Measurements from ENCODE around the gene KAT5. TPM values are rescaled to one million over a fixed set of nuclear protein-coding genes. Genes with fewer than 3 reads are reported as not detected.

The KAT5 gene
- total and polyA plus RNA-seq, 2 of the 4 experiments (the other 2 are of a cell fraction), result 33.3 to 34.2 TPM

DNA sequence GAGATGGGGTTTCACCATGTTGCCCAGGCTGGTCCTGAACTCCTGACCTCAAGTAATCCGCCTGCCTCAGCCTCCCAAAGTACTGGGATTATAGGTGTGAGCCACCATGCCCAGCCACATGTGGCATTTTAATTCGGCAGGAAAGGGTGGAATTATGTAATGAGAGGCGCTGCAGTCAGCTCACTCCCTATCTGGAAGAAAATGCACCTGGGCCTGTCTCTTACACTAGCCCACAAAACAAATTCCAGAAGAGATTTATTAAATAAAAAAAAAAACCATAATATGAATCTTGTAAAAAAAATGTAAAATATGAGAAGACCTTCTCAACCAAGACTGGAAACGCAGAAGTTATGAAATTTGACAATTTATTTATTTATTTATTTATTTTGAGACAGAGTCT lies 8.2 kb upstream of the KAT5 start:
- no peak overlapping the region for H3K27ac ChIP-seq (ENCODE audit: insufficient read depth, low read length)
- no TSS peak for BruUV-seq (replicated peaks)
- H3K9ac ChIP-seq (ENCODE audit: low read depth, low read length), result no peak overlapping the region
- H4K20me1 ChIP-seq (ENCODE audit: insufficient read depth, low read length), result no peaks in the 10 kb centered on the region
- no peak overlapping the region for H3K4me3 ChIP-seq (ENCODE audit: insufficient read depth, low read depth, low read length)
- H3K18ac ChIP-seq (ENCODE audit: low read depth, low read length), result no peak overlapping the region
- no peaks in the 10 kb centered on the region for H3K9me1 ChIP-seq (ENCODE audit: insufficient read depth, low read length)
- H2BK120ac ChIP-seq (ENCODE audit: low read depth, low read length), result no peak overlapping the region
- no peaks in the 10 kb centered on the region for H3K79me1 ChIP-seq (ENCODE audit: low read depth in 1 of 2, low read length in 2 of 2)
- H3K56ac ChIP-seq (ENCODE audit: extremely low read depth, insufficient read depth, low read length), result no peak overlapping the region
- in situ Hi-C loops (cut with MboI; ENCODE audit: low sequenced_read_pairs), result no loop called here
- H3K9me3 ChIP-seq (ENCODE audit: control insufficient read depth, insufficient read depth, low read length), result no peaks in the 10 kb centered on the region
- H4K8ac ChIP-seq (ENCODE audit: low read depth in 2 of 2, low read length in 2 of 2), result no peak overlapping the region
- H3K4me2 ChIP-seq (ENCODE audit: low read depth, low read length), result no peak overlapping the region
- ChIA-PET CTCF (no interaction called here), POLR2A (ENCODE audit: unreplicated experiment) (no interaction called here)
- dilution Hi-C loops (cut with HindIII; ENCODE audit: low sequenced_read_pairs, unreplicated experiment), result no loop called here
- no peak overlapping the region for H2AFZ ChIP-seq (replicated peaks; ENCODE audit: low read length, poor library complexity)
- no peak overlapping the region for H2BK20ac ChIP-seq (ENCODE audit: low read depth, low read length)
- no peak overlapping the region for H2BK5ac ChIP-seq (ENCODE audit: low read depth, low read length, poor library complexity, severe bottlenecking)
- H3K23ac ChIP-seq (ENCODE audit: low read depth, low read length), result no peak overlapping the region
- H4K5ac ChIP-seq (ENCODE audit: low read depth, low read length), result no peak overlapping the region
- DNase-seq, result no peak
- no peaks in the 10 kb centered on the region for H3K4me1 ChIP-seq (ENCODE audit: control insufficient read depth, insufficient read depth, low read length)
- no peak overlapping the region for H3K4ac ChIP-seq (ENCODE audit: low read depth, low read length)
- no peak overlapping the region for H3K14ac ChIP-seq (replicated peaks; ENCODE audit: low read depth, low read length)
- no peak overlapping the region for H2AK5ac ChIP-seq (ENCODE audit: low read depth, low read length)
- H2AK9ac ChIP-seq (replicated peaks; ENCODE audit: low read depth, low read length, poor library complexity), result no peak overlapping the region
- intact Hi-C loops (cut with micrococcal nuclease), result no loop called here
- ATAC-seq (ENCODE audit: low read depth), result no peak
- H3K27me3 ChIP-seq (ENCODE audit: control insufficient read depth, insufficient read depth, low read length), result peaks cover 34% of the 10 kb centered on the region
- no peak overlapping the region for H4K91ac ChIP-seq (ENCODE audit: insufficient read depth, low read depth, low read length)
- no peak overlapping the region for H2BK15ac ChIP-seq (ENCODE audit: low read depth, low read length)
- no peaks in the 10 kb centered on the region for H3K36me3 ChIP-seq (ENCODE audit: control insufficient read depth, insufficient read depth, low read length)
- no CpG with 5 or more reads among the region's 4 CpGs for WGBS, 2 experiments (ENCODE audit: extremely low coverage in 2 of 2, insufficient read length in 1 of 2)
- TF ChIP-seq, protein P1, sequence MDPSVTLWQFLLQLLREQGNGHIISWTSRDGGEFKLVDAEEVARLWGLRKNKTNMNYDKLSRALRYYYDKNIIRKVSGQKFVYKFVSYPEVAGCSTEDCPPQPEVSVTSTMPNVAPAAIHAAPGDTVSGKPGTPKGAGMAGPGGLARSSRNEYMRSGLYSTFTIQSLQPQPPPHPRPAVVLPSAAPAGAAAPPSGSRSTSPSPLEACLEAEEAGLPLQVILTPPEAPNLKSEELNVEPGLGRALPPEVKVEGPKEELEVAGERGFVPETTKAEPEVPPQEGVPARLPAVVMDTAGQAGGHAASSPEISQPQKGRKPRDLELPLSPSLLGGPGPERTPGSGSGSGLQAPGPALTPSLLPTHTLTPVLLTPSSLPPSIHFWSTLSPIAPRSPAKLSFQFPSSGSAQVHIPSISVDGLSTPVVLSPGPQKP (IDR thresholded peaks at IDR 0.05; ENCODE audit: borderline replicate concordance, low read depth, low read length), result no peak
- TF ChIP-seq RFX5 (IDR thresholded peaks at IDR 0.05; ENCODE audit: low read depth, low read length) (no peak), MAFK (IDR thresholded peaks at IDR 0.05; ENCODE audit: low read depth, low read length) (no peak), MXI1 (IDR thresholded peaks at IDR 0.05; ENCODE audit: borderline replicate concordance, low read depth, low read length) (no peak), RAD21 (IDR thresholded peaks at IDR 0.05; ENCODE audit: low read length) (no peak), FOS (IDR thresholded peaks at IDR 0.05; ENCODE audit: low read depth, low read length) (no peak), BHLHE40 (IDR thresholded peaks at IDR 0.05; ENCODE audit: low read depth, low read length) (no peak), MAZ (IDR thresholded peaks at IDR 0.05; ENCODE audit: borderline replicate concordance, low read depth, low read length) (no peak), SMC3 (IDR thresholded peaks at IDR 0.05; ENCODE audit: low read depth, low read length) (no peak), POLR2A (IDR thresholded peaks at IDR 0.05; ENCODE audit: low read depth, low read length) (no peak), CHD1 (IDR thresholded peaks at IDR 0.05; ENCODE audit: low read depth, low read length) (no peak), CEBPB (IDR thresholded peaks at IDR 0.05; ENCODE audit: low read depth, low read length) (no peak), NFE2L2 (IDR thresholded peaks at IDR 0.05; ENCODE audit: low read depth, low read length) (no peak)
- TF ChIP-seq, protein P2, sequence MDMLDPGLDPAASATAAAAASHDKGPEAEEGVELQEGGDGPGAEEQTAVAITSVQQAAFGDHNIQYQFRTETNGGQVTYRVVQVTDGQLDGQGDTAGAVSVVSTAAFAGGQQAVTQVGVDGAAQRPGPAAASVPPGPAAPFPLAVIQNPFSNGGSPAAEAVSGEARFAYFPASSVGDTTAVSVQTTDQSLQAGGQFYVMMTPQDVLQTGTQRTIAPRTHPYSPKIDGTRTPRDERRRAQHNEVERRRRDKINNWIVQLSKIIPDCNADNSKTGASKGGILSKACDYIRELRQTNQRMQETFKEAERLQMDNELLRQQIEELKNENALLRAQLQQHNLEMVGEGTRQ (IDR thresholded peaks at IDR 0.05; ENCODE audit: low read depth, low read length), result no peak
